NOMO-1 treated with dmso at 0.1 percent for 144 hours (cell line): Measurements from ENCODE around the gene GTPBP2.

ENCODE experiments used
- DNase-seq: peaks from one replicate; lab custom pipeline; 2025; ENCODE audit not compliant: unreplicated experiment; lab: John Stamatoyannopoulos, UW

The GTPBP2 gene

GRCh38 chr6:43582911-43583310 is 46.2 kb downstream of the GTPBP2 start:
- DNase-seq = no peak

DNA sequence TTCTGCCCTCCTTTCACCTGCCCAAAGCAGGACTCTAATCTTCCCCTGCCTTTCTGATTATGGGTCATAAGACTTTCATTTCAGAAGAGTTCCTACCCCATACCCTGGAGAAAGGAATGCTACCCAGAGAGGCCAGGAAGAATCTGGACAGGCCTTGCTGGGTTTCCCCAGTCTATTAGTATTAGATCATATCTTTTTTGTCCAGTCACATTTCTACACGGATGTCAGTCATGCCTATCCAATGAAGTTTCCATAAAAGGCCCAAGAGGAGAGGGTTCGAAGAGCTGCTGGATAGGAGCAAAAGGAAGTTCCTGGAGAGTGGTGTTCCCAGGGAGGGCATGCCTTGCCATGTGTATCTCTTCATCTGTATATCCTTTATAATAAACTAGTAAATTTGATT is 49.9 kb downstream of the GTPBP2 start:
- DNase-seq = no peak

DNA sequence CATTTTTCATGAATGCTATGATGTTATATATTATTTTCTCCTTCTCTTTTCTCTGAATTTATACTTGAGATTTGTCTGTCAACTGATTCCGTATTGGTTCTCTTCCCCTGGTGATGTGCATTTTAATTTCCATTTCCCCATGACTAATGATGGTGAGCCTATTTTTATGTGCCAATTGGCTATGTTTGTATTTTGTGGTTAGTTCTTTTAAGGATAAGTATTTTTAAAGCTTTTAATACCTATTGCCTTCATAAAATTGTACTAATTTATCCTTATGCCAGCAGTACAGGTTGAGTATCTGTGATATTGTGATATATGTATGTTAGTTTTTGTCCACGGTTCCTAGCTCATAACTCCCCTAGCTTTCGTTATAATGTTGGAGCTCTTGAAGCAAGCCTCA is 50.3 kb downstream of the GTPBP2 start:
- DNase-seq = no peak

DNA sequence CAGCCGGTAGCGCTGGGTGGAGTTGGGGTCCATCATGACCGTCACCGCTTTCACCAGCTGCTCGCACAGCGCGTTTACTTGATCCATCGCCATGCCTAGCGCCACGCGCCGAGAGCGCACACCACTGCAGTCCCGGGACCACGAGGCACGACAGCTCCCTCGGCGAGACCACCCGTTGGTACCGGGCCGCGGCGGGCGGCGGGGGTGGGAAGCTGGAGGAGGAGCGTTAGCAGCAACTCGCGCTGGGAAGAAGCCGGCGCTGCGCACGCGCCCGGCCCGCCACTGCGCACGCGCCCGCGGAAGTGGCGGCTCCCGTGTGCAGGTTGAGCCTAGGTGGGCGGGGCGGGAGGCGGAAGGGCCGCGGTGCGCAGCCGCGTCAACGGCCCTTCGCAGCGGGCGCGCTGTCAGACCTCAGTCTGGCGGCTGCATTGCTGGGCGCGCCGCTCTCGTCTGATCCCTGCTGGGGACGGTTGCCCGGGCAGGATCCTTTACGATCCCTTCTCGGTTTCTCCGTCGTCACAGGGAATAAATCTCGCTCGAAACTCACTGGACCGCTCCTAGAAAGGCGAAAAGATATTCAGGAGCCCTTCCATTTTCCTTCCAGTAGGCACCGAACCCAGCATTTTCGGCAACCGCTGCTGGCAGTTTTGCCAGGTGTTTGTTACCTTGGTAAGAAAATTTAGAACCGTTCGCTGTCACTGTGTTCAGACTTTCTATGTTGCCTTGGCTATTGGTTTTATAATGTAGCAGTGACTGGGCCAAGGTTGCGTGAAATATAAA is 53.1 kb downstream of the GTPBP2 start, which contains the start of the genes POLH and XPO5:
TSS of gene POLH (plus strand) at position 414 of the 780 bp plus-strand sequence. CDS start 6,135 bp downstream, outside the sequence.
TSS of gene XPO5 (minus strand) at position 267 of the 780 bp plus-strand sequence. CDS start at position 93, 174 bp downstream.
- peak; percentile 94 for DNase-seq

GRCh38 chr6:43575105-43575771 is 53.8 kb downstream of the GTPBP2 start:
- no peak for DNase-seq

- DNase-seq = no peak
Observed at GRCh38 chr6:43572015-43572414, 57.0 kb downstream of the GTPBP2 start.

- peak; percentile 27 for DNase-seq
Observed at GRCh38 chr6:43570876-43571441, 58.1 kb downstream of the GTPBP2 start.
